ENCODE results near the gene OTOF.

Gene OTOF

GRCh38 chr2:26454561-26455001 lies 23.3 kb downstream of the OTOF start:
- in situ Hi-C loops (cut with MboI; ENCODE audit: low sequenced_read_pairs) = no loop called here

GRCh38 chr2:26453421-26454329 lies 24.2 kb downstream of the OTOF start:
- in situ Hi-C loops (cut with MboI; ENCODE audit: low sequenced_read_pairs) = no loop called here

- in situ Hi-C loops (cut with MboI; ENCODE audit: low sequenced_read_pairs) = no loop called here
These were observed 26.2 kb downstream of the OTOF start for GRCh38 chr2:26451700-26452099.

GRCh38 chr2:26450031-26450635 lies 27.8 kb downstream of the OTOF start:
- in situ Hi-C loops (cut with MboI; ENCODE audit: low sequenced_read_pairs) = no loop called here

GRCh38 chr2:26449278-26450030 lies 28.5 kb downstream of the OTOF start:
- in situ Hi-C loops (cut with MboI; ENCODE audit: low sequenced_read_pairs) = no loop called here

- in situ Hi-C loops (cut with MboI; ENCODE audit: low sequenced_read_pairs) = no loop called here
These were observed 29.3 kb downstream of the OTOF start for GRCh38 chr2:26448651-26449050.

- in situ Hi-C loops (cut with MboI; ENCODE audit: low sequenced_read_pairs) = no loop called here
These were observed 33.7 kb downstream of the OTOF start for GRCh38 chr2:26444236-26444635.

GRCh38 chr2:26442707-26443106 lies 35.2 kb downstream of the OTOF start:
- in situ Hi-C loops (cut with MboI; ENCODE audit: low sequenced_read_pairs) = no loop called here

GRCh38 chr2:26442301-26442700 lies 35.6 kb downstream of the OTOF start:
- in situ Hi-C loops (cut with MboI; ENCODE audit: low sequenced_read_pairs) = no loop called here

- in situ Hi-C loops (cut with MboI; ENCODE audit: low sequenced_read_pairs) = no loop called here
These were observed 39.0 kb downstream of the OTOF start for GRCh38 chr2:26438926-26439325.

- in situ Hi-C loops (cut with MboI; ENCODE audit: low sequenced_read_pairs) = no loop called here
These were observed 39.4 kb downstream of the OTOF start for GRCh38 chr2:26438526-26438925.

GRCh38 chr2:26435106-26435505 lies 42.8 kb downstream of the OTOF start:
- in situ Hi-C loops (cut with MboI; ENCODE audit: low sequenced_read_pairs) = no loop called here

- in situ Hi-C loops (cut with MboI; ENCODE audit: low sequenced_read_pairs) = no loop called here
These were observed 45.1 kb downstream of the OTOF start for GRCh38 chr2:26432859-26433258.

GRCh38 chr2:26432363-26432762 lies 45.6 kb downstream of the OTOF start:
- in situ Hi-C loops (cut with MboI; ENCODE audit: low sequenced_read_pairs) = no loop called here

GRCh38 chr2:26430826-26431225 lies 47.1 kb downstream of the OTOF start:
- in situ Hi-C loops (cut with MboI; ENCODE audit: low sequenced_read_pairs) = no loop called here

GRCh38 chr2:26429779-26430578 lies 47.9 kb downstream of the OTOF start:
- in situ Hi-C loops (cut with MboI; ENCODE audit: low sequenced_read_pairs) = no loop called here

GRCh38 chr2:26428846-26429245 lies 49.1 kb downstream of the OTOF start:
- in situ Hi-C loops (cut with MboI; ENCODE audit: low sequenced_read_pairs) = no loop called here

- in situ Hi-C loops (cut with MboI; ENCODE audit: low sequenced_read_pairs) = no loop called here
These were observed 53.7 kb downstream of the OTOF start for GRCh38 chr2:26424221-26424620.

GRCh38 chr2:26423750-26424149 lies 54.2 kb downstream of the OTOF start:
- in situ Hi-C loops (cut with MboI; ENCODE audit: low sequenced_read_pairs) = no loop called here

- in situ Hi-C loops (cut with MboI; ENCODE audit: low sequenced_read_pairs) = no loop called here
These were observed 54.8 kb downstream of the OTOF start for GRCh38 chr2:26422947-26423629.
